ENCODE measurements around the gene AARS1. TPM values are rescaled to one million over a fixed set of nuclear protein-coding genes. Genes with fewer than 3 reads are reported as not detected.

AARS1 gene
- total and polyA plus RNA-seq, 10 of the 15 experiments (the other 5 are each of a cell fraction or from before 2014, with no cell fraction given): 21.5 to 143 (median 96.9) TPM

DNA sequence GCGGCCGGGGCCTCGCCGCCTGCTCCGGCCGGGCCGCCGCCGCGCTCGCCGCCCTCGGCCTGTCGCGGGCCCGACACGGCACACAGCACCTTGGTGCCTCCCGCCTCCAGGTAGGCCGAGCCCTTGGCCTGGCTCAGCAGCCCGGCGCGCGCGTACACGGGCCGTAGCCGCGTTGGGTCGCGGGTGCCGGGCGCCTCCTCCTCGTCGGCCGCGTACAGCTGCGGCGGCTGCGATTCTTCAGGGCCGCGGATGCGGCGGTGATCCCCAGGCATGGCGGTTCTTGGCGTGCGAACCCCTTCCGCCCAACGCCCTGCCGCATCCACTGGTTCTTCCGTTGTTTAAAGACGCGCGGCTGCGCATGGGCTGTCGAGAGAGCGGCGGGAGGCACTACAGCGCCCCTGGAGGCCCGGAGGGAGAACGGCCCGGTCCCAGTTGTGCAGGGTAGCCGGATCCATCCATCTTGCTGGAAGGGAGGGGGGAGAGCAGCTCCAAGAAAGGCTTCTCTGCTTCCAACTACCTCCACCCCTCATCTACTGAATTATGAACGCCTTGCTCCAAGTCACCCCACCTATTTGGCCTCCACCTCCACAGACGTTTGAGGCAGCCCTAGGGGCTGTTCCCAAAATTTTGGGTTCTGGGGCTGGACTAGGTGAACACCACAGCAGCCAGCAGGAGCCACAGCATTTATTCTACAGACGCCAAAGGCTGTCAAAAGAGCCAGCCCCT lies 37.5 kb downstream of the AARS1 start, which contains the start of gene EXOSC6:
Gene EXOSC6, minus strand, starts transcription at position 312 of the 726 bp plus-strand sequence. Its CDS starts 40 bp downstream, at position 272.
- FAIRE-seq (peak; percentile 91), DNase-seq (ENCODE audit: low read depth, low spot score) (peak; percentile 65), ATAC-seq (peak; percentile 95)
- Histone ChIP-seq H3K9me3 (replicated peaks; ENCODE audit: control insufficient read depth, insufficient read depth, low read length) (no peaks in the 10 kb centered on the region), H3K4me3 (peak within 1 kb of the TSS; percentile 77), H3K4me2 (ENCODE audit: control insufficient read depth, insufficient read depth) (peak within 1 kb of the TSS; percentile 78), H3K79me2 (ENCODE audit: control insufficient read depth, insufficient read depth, low read length) (peaks cover 27% of the 10 kb centered on the region), H3K9ac (ENCODE audit: control insufficient read depth, insufficient read depth, low read length) (peak within 1 kb of the TSS; percentile 79), H3K27me3 (replicated peaks in 1 of 2; ENCODE audit: control insufficient read depth in 2 of 2, insufficient read depth in 2 of 2, low read length in 1 of 2) (no peaks in the 10 kb centered on the region), H3K4me1 (ENCODE audit: control insufficient read depth, insufficient read depth, low read length) (no peaks in the 10 kb centered on the region), H2AFZ (ENCODE audit: control insufficient read depth, low read depth, low read length) (peak within 1 kb of the TSS; percentile 71; the same call in 1 of the 2 replicates), H3K36me3 (ENCODE audit: control insufficient read depth in 2 of 2, insufficient read depth in 2 of 2, low read length in 1 of 2) (peaks cover 18 to 28% of the 10 kb centered on the region in 2 experiments), H3K27ac (ENCODE audit: control insufficient read depth, insufficient read depth) (peak within 1 kb of the TSS; percentile 71), H4K20me1 (ENCODE audit: control insufficient read depth, insufficient read depth) (no peaks in the 10 kb centered on the region)
- ChIA-PET SMC1A (ENCODE audit: uncharacterized antibody, unreplicated experiment) (interaction anchor here (0.6 to 0.7 kb wide), 2 partner anchors 20 to 73 kb away, joined by 3 read pairs; no protein-coding TSS in a partner anchor), CTCF (interaction anchor here (0.9 to 3.2 kb wide), 9 partner anchors 8 to 489 kb away, joined by 3 to 13 read pairs (median 3); partner anchors contain the start of gene DDX19B), POLR2A (interaction anchor here (0.5 to 0.8 kb wide), 3 partner anchors 88 to 377 kb away, joined by 3 to 4 read pairs (median 3); no protein-coding TSS in a partner anchor), RAD21 (ENCODE audit: unreplicated experiment) (no interaction called here)
- in situ Hi-C loops (cut with MboI): no loop called here
- intact Hi-C loops (cut with micrococcal nuclease; ENCODE audit: unreplicated experiment): loop anchor here (10.0 kb wide), 1 partner anchor 87 kb away; no protein-coding TSS in a partner anchor
- WGBS (ENCODE audit: insufficient coverage, insufficient replicate concordance, low lambda C conversion rate, missing lambda C conversion rate): 1% methylated on average over 47 of the region's 65 CpGs
- no TSS peak for BruUV-seq (replicated peaks)
- TF ChIP-seq, protein P1, sequence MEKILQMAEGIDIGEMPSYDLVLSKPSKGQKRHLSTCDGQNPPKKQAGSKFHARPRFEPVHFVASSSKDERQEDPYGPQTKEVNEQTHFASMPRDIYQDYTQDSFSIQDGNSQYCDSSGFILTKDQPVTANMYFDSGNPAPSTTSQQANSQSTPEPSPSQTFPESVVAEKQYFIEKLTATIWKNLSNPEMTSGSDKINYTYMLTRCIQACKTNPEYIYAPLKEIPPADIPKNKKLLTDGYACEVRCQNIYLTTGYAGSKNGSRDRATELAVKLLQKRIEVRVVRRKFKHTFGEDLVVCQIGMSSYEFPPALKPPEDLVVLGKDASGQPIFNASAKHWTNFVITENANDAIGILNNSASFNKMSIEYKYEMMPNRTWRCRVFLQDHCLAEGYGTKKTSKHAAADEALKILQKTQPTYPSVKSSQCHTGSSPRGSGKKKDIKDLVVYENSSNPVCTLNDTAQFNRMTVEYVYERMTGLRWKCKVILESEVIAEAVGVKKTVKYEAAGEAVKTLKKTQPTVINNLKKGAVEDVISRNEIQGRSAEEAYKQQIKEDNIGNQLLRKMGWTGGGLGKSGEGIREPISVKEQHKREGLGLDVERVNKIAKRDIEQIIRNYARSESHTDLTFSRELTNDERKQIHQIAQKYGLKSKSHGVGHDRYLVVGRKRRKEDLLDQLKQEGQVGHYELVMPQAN (conservative IDR thresholded peaks at IDR 0.05): peak; percentile 95
- TF ChIP-seq ZNF207 (IDR thresholded peaks at IDR 0.05; ENCODE audit: borderline replicate concordance) (peak; percentile 50; the same call in 1 of the 2 replicates), TCF7 (IDR thresholded peaks at IDR 0.05; ENCODE audit: borderline replicate concordance) (no peak), ZBED1 (IDR thresholded peaks at IDR 0.05; ENCODE audit: borderline replicate concordance) (peak; percentile 87; the same call in 1 of the 2 replicates), ETV6 (conservative IDR thresholded peaks at IDR 0.05 in 1 of 2, IDR thresholded peaks at IDR 0.05 in 1 of 2; ENCODE audit: borderline replicate concordance in 1 of 2, low read depth in 1 of 2) (no peak; a peak in 1 of 4 replicates), IRF5 (IDR thresholded peaks at IDR 0.05; ENCODE audit: borderline replicate concordance) (no peak), EZH2 (IDR thresholded peaks at IDR 0.05; ENCODE audit: borderline replicate concordance, control insufficient read depth, low read depth, low read length) (no peak), ZNF24 (IDR thresholded peaks at IDR 0.05) (no peak; the same call in 1 of the 2 replicates), IRF4 (IDR thresholded peaks at IDR 0.05; ENCODE audit: low read depth, low read length) (0 out of 2 replicates have a peak, but pooled peaks have one; percentile 11)
- TF ChIP-seq, protein P2, sequence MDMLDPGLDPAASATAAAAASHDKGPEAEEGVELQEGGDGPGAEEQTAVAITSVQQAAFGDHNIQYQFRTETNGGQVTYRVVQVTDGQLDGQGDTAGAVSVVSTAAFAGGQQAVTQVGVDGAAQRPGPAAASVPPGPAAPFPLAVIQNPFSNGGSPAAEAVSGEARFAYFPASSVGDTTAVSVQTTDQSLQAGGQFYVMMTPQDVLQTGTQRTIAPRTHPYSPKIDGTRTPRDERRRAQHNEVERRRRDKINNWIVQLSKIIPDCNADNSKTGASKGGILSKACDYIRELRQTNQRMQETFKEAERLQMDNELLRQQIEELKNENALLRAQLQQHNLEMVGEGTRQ (IDR thresholded peaks at IDR 0.05; ENCODE audit: borderline replicate concordance, low read depth, low read length): no peak
- TF ChIP-seq, protein P3, sequence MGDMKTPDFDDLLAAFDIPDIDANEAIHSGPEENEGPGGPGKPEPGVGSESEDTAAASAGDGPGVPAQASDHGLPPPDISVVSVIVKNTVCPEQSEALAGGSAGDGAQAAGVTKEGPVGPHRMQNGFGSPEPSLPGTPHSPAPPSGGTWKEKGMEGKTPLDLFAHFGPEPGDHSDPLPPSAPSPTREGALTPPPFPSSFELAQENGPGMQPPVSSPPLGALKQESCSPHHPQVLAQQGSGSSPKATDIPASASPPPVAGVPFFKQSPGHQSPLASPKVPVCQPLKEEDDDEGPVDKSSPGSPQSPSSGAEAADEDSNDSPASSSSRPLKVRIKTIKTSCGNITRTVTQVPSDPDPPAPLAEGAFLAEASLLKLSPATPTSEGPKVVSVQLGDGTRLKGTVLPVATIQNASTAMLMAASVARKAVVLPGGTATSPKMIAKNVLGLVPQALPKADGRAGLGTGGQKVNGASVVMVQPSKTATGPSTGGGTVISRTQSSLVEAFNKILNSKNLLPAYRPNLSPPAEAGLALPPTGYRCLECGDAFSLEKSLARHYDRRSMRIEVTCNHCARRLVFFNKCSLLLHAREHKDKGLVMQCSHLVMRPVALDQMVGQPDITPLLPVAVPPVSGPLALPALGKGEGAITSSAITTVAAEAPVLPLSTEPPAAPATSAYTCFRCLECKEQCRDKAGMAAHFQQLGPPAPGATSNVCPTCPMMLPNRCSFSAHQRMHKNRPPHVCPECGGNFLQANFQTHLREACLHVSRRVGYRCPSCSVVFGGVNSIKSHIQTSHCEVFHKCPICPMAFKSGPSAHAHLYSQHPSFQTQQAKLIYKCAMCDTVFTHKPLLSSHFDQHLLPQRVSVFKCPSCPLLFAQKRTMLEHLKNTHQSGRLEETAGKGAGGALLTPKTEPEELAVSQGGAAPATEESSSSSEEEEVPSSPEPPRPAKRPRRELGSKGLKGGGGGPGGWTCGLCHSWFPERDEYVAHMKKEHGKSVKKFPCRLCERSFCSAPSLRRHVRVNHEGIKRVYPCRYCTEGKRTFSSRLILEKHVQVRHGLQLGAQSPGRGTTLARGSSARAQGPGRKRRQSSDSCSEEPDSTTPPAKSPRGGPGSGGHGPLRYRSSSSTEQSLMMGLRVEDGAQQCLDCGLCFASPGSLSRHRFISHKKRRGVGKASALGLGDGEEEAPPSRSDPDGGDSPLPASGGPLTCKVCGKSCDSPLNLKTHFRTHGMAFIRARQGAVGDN (IDR thresholded peaks at IDR 0.05): 0 out of 2 replicates have a peak, but pooled peaks have one; percentile 32
